Measurements from ENCODE around the gene PKNOX2. TPM values are rescaled to one million over a fixed set of nuclear protein-coding genes. Genes with fewer than 3 reads are reported as not detected.

Gene PKNOX2
- polyA plus RNA-seq, 2 of the 4 experiments (the other 2 are of a cell fraction) = not detected

DNA sequence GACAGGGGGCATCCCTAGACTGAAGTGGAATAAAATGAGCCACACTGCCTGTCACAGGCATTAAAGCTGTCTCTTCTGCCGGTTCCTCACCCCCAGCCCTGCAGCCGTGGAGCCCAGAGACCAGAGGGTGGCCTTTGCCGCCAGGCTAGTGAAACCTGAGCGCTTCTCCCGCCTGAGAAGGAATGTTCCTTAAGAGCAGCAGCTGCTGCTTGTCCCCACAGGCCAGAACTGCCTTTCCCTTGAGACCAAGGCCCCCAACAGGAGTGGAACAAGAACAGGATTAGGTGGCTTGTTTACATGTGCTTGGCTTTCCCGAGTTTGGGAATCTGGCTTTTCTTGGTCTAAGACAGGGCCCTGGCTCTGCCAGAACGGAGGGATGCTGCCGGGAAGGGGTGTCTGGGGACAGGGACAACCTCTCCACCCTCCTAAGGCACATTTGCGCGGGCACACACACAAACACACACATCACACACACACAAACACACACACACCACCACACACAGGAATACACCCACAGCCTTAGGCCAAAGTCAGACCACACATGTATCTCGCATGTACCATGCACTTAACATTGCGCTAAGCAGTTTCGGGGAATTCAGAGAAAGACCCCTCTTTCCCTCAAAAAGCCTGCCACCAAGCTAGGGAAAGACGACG is 239.7 kb downstream of the PKNOX2 start:
- ChIA-PET POLR2A (no interaction called here), CTCF (interaction anchor here (0.7 to 3.9 kb wide), 23 partner anchors 12 to 537 kb away, joined by 3 to 17 read pairs (median 3); no protein-coding TSS in a partner anchor)
- Histone ChIP-seq H3K4me1 (no peaks in the 10 kb centered on the region), H3K4me3 (no peak overlapping the region), H3K27ac (no peak overlapping the region), H3K9me3 (no peaks in the 10 kb centered on the region), H3K4me2 (peak overlapping the region; percentile 49)
- ATAC-seq (no peak), FAIRE-seq (no peak), DNase-seq (ENCODE audit: low read depth in 1 of 2, low spot score in 1 of 2) (no peak)
- TF ChIP-seq CBX2 (IDR thresholded peaks at IDR 0.05; ENCODE audit: borderline replicate concordance, low read depth) = no peak
- TF ChIP-seq RNF2 (IDR thresholded peaks at IDR 0.05; ENCODE audit: borderline replicate concordance, low read depth) = no peak
- 35% methylated on average over 15 of the region's 15 CpGs for WGBS (ENCODE audit: missing lambda C conversion rate)

DNA sequence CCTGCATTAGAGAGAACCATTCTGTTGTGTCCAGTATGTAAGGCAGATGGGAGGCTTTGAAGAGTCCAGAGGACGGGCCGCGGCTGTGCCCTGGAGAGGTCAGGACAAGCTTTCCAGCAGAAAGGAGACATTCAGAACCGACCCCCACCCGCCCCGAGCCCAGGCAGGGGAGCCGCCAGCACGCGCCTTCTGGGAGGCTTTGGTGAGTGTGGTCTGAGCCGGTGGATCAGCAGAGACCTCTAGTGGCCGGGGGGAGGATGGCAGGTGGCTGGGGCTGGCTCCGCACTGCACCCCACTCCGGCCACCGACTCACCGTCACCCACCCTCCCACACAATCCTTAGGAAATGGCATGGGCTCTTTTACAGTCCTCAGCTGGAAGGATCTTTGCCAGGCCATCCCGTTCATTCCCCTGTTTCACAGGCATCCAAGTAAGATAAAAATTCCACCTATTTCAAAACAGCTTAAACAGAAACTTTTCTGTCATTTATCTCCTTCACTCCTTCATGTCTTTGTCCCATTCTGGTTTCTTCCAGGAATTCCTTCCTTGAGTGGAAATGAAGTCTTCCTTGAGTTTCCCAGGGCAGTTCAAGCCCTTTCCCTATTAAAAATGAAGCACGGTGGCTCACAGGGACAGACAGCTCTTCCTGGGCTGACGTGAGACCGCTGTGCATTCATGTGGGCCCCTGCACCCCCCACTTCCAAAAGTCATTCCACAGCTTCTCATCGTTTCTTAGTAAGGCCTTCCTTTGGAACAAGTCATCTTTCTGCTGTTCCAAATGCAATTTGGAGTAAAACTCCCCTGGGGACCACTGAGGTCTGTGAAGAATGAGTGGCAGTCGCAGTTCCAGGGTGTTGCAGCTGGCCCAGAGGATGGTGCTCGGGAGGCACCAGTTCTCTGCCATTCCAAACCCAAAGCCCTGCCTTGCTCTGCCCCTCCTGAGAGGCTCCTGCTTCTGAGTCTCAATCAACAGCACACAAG is 240.6 kb downstream of the PKNOX2 start:
- TF ChIP-seq, protein P1, sequence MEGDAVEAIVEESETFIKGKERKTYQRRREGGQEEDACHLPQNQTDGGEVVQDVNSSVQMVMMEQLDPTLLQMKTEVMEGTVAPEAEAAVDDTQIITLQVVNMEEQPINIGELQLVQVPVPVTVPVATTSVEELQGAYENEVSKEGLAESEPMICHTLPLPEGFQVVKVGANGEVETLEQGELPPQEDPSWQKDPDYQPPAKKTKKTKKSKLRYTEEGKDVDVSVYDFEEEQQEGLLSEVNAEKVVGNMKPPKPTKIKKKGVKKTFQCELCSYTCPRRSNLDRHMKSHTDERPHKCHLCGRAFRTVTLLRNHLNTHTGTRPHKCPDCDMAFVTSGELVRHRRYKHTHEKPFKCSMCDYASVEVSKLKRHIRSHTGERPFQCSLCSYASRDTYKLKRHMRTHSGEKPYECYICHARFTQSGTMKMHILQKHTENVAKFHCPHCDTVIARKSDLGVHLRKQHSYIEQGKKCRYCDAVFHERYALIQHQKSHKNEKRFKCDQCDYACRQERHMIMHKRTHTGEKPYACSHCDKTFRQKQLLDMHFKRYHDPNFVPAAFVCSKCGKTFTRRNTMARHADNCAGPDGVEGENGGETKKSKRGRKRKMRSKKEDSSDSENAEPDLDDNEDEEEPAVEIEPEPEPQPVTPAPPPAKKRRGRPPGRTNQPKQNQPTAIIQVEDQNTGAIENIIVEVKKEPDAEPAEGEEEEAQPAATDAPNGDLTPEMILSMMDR (IDR thresholded peaks at IDR 0.05) = peak; percentile 62
- no peak for TF ChIP-seq EHMT2 (IDR thresholded peaks at IDR 0.05; ENCODE audit: low read depth)
- TF ChIP-seq, protein P2, sequence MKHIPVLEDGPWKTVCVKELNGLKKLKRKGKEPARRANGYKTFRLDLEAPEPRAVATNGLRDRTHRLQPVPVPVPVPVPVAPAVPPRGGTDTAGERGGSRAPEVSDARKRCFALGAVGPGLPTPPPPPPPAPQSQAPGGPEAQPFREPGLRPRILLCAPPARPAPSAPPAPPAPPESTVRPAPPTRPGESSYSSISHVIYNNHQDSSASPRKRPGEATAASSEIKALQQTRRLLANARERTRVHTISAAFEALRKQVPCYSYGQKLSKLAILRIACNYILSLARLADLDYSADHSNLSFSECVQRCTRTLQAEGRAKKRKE (CRISPR knock-in tag; IDR thresholded peaks at IDR 0.05; ENCODE audit: low read depth) = no peak
- TF ChIP-seq HEYL (CRISPR knock-in tag; IDR thresholded peaks at IDR 0.05) = no peak
- TF ChIP-seq HOXA7 (CRISPR knock-in tag; IDR thresholded peaks at IDR 0.05) = no peak
- no peak for TF ChIP-seq KDM5A (IDR thresholded peaks at IDR 0.05)
- TF ChIP-seq, protein P3, sequence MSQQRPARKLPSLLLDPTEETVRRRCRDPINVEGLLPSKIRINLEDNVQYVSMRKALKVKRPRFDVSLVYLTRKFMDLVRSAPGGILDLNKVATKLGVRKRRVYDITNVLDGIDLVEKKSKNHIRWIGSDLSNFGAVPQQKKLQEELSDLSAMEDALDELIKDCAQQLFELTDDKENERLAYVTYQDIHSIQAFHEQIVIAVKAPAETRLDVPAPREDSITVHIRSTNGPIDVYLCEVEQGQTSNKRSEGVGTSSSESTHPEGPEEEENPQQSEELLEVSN (IDR thresholded peaks at IDR 0.05; ENCODE audit: borderline replicate concordance, low read depth) = no peak
- no peak for TF ChIP-seq RFX5 (IDR thresholded peaks at IDR 0.05)
- no peak for TF ChIP-seq JUN (IDR thresholded peaks at IDR 0.05)
- TF ChIP-seq JUNB (IDR thresholded peaks at IDR 0.05) = no peak
- TF ChIP-seq HOXB13 (CRISPR knock-in tag; IDR thresholded peaks at IDR 0.05; ENCODE audit: low read depth) = no peak
- TF ChIP-seq RAD21 (conservative IDR thresholded peaks at IDR 0.05 in 1 of 2, IDR thresholded peaks at IDR 0.05 in 1 of 2) = peak; percentile 68
- TF ChIP-seq, protein P4, sequence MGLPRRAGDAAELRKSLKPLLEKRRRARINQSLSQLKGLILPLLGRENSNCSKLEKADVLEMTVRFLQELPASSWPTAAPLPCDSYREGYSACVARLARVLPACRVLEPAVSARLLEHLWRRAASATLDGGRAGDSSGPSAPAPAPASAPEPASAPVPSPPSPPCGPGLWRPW (IDR thresholded peaks at IDR 0.05) = no peak
- no peak for TF ChIP-seq KDM1A (IDR thresholded peaks at IDR 0.05; ENCODE audit: low read depth)
- TF ChIP-seq, protein P5, sequence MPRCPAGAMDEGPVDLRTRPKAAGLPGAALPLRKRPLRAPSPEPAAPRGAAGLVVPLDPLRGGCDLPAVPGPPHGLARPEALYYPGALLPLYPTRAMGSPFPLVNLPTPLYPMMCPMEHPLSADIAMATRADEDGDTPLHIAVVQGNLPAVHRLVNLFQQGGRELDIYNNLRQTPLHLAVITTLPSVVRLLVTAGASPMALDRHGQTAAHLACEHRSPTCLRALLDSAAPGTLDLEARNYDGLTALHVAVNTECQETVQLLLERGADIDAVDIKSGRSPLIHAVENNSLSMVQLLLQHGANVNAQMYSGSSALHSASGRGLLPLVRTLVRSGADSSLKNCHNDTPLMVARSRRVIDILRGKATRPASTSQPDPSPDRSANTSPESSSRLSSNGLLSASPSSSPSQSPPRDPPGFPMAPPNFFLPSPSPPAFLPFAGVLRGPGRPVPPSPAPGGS (IDR thresholded peaks at IDR 0.05) = no peak
- no peak for TF ChIP-seq RCOR1 (IDR thresholded peaks at IDR 0.05; ENCODE audit: low read depth, low read length)
- no peak for TF ChIP-seq ZC3H11A (IDR thresholded peaks at IDR 0.05)
- TF ChIP-seq HDAC2 (IDR thresholded peaks at IDR 0.05) = no peak
- TF ChIP-seq, protein P6, sequence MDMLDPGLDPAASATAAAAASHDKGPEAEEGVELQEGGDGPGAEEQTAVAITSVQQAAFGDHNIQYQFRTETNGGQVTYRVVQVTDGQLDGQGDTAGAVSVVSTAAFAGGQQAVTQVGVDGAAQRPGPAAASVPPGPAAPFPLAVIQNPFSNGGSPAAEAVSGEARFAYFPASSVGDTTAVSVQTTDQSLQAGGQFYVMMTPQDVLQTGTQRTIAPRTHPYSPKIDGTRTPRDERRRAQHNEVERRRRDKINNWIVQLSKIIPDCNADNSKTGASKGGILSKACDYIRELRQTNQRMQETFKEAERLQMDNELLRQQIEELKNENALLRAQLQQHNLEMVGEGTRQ (IDR thresholded peaks at IDR 0.05) = no peak
- peak; percentile 56 for TF ChIP-seq SMC3 (IDR thresholded peaks at IDR 0.05)
- TF ChIP-seq NR3C1 (IDR thresholded peaks at IDR 0.05) = no peak
- TF ChIP-seq, protein P7, sequence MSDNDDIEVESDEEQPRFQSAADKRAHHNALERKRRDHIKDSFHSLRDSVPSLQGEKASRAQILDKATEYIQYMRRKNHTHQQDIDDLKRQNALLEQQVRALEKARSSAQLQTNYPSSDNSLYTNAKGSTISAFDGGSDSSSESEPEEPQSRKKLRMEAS (IDR thresholded peaks at IDR 0.05) = 0 out of 2 replicates have a peak, but pooled peaks have one; percentile 27
- Histone ChIP-seq H3K27ac (no peak overlapping the region), H3K4me3 (no peak overlapping the region), H3K4me1 (no peaks in the 10 kb centered on the region), H3K4me2 (peak overlapping the region; percentile 49), H3K9me3 (no peaks in the 10 kb centered on the region)
- FAIRE-seq (no peak), ATAC-seq (peak; percentile 83 to 97), DNase-seq (ENCODE audit: low read depth in 1 of 2, low spot score in 1 of 2) (peak; percentile 14 to 43)
- CTCF ChIA-PET = interaction anchor here (0.5 to 3.9 kb wide), 30 partner anchors 9 to 538 kb away, joined by 3 to 17 read pairs (median 3); partner anchors contain the start of gene FEZ1
- WGBS (ENCODE audit: missing lambda C conversion rate) = 17% methylated on average over 12 of the region's 22 CpGs
- POLR2A ChIA-PET = no interaction called here

Data from A549 (cell line).